ENCODE measurements around the gene DDAH1.

GRCh38 chr1:85471558-85471957 lies 6.6 kb upstream of the DDAH1 start:
- TF ChIP-seq POLR2A (IDR thresholded peaks at IDR 0.05; ENCODE audit: low read depth, low read length) (no peak), BHLHE40 (IDR thresholded peaks at IDR 0.05; ENCODE audit: low read depth, low read length) (no peak), RCOR1 (IDR thresholded peaks at IDR 0.05; ENCODE audit: insufficient replicate concordance, low read length) (no peak), CTCF (conservative IDR thresholded peaks at IDR 0.05; ENCODE audit: low read depth, low read length) (no peak), CHD1 (IDR thresholded peaks at IDR 0.05; ENCODE audit: low read depth, low read length) (no peak), RAD21 (IDR thresholded peaks at IDR 0.05; ENCODE audit: low read length) (no peak), CEBPB (IDR thresholded peaks at IDR 0.05; ENCODE audit: low read depth, low read length) (no peak), MAZ (IDR thresholded peaks at IDR 0.05; ENCODE audit: borderline replicate concordance, low read depth, low read length) (no peak), MAFK (IDR thresholded peaks at IDR 0.05; ENCODE audit: low read depth, low read length) (no peak), MXI1 (IDR thresholded peaks at IDR 0.05; ENCODE audit: borderline replicate concordance, low read depth, low read length) (no peak), FOS (IDR thresholded peaks at IDR 0.05; ENCODE audit: low read depth, low read length) (no peak)
